Measurements from ENCODE around the gene INCA1. TPM values are rescaled to one million over a fixed set of nuclear protein-coding genes. Genes with fewer than 3 reads are reported as not detected.

Gene INCA1
- total RNA-seq, 1 donor from 2014 or later: 0.22 TPM

- intact Hi-C loops (cut with micrococcal nuclease): no loop called here
Observed at GRCh38 chr17:4972322-4972721, 25.0 kb downstream of the INCA1 start.

- intact Hi-C loops (cut with micrococcal nuclease): no loop called here
Observed at GRCh38 chr17:4971826-4972225, 25.5 kb downstream of the INCA1 start.

- intact Hi-C loops (cut with micrococcal nuclease): no loop called here
Observed at GRCh38 chr17:4970273-4970672, 27.0 kb downstream of the INCA1 start.

GRCh38 chr17:4969551-4970173 lies 27.7 kb downstream of the INCA1 start:
- intact Hi-C loops (cut with micrococcal nuclease): no loop called here

GRCh38 chr17:4969047-4969550 lies 28.2 kb downstream of the INCA1 start:
- intact Hi-C loops (cut with micrococcal nuclease): no loop called here

- intact Hi-C loops (cut with micrococcal nuclease): no loop called here
Observed at GRCh38 chr17:4968486-4969046, 28.8 kb downstream of the INCA1 start.

GRCh38 chr17:4967539-4968485 lies 29.5 kb downstream of the INCA1 start, which contains the start of gene SPAG7:
Gene SPAG7, minus strand, starts transcription at chr17:4967817. Its CDS starts 13 bp downstream, at chr17:4967804.
- intact Hi-C loops (cut with micrococcal nuclease): loop anchor here (1.0 kb wide), 11 partner anchors 19 to 825 kb away; partner anchors contain the start of genes ARRB2, CAMTA2, CYB5D2 and DERL2

GRCh38 chr17:4966844-4967538 lies 30.3 kb downstream of the INCA1 start:
- intact Hi-C loops (cut with micrococcal nuclease): loop anchor here (1.0 kb wide), 11 partner anchors 18 to 824 kb away; partner anchors contain the start of genes ARRB2, CAMTA2, CYB5D2 and DERL2

GRCh38 chr17:4965311-4965986 lies 31.9 kb downstream of the INCA1 start:
- intact Hi-C loops (cut with micrococcal nuclease): no loop called here

- intact Hi-C loops (cut with micrococcal nuclease): no loop called here
Observed at GRCh38 chr17:4960279-4960922, 36.9 kb downstream of the INCA1 start.

- intact Hi-C loops (cut with micrococcal nuclease): no loop called here
Observed at GRCh38 chr17:4959261-4959965, 37.9 kb downstream of the INCA1 start.

- intact Hi-C loops (cut with micrococcal nuclease): no loop called here
Observed at GRCh38 chr17:4958102-4958501, 39.2 kb downstream of the INCA1 start.

GRCh38 chr17:4956493-4957061 lies 40.7 kb downstream of the INCA1 start:
- intact Hi-C loops (cut with micrococcal nuclease): loop anchor here (1.0 kb wide), 1 partner anchor 47 kb away; no protein-coding TSS in a partner anchor

GRCh38 chr17:4955091-4955490 lies 42.2 kb downstream of the INCA1 start:
- intact Hi-C loops (cut with micrococcal nuclease): no loop called here

GRCh38 chr17:4953451-4953961 lies 43.8 kb downstream of the INCA1 start:
- intact Hi-C loops (cut with micrococcal nuclease): no loop called here

- intact Hi-C loops (cut with micrococcal nuclease): no loop called here
Observed at GRCh38 chr17:4951486-4951885, 45.8 kb downstream of the INCA1 start.

- intact Hi-C loops (cut with micrococcal nuclease): no loop called here
Observed at GRCh38 chr17:4950746-4951204, 46.5 kb downstream of the INCA1 start, which contains the start of gene ENO3. Gene ENO3, plus strand, starts transcription at chr17:4951119. Its CDS starts 711 bp downstream, at chr17:4951830.

GRCh38 chr17:4950075-4950745 lies 47.1 kb downstream of the INCA1 start:
- intact Hi-C loops (cut with micrococcal nuclease): no loop called here

Data from T-helper 1 cell treated with Interleukin-12 subunit alpha and Interleukin-12 subunit beta and Interleukin-4 antibody, amounts not matched to agents 30 ng/mL and 1 ng/mL, for 36 hours (primary cell).